NCI-H128 (cell line): ENCODE data around the gene MYO3B.
"Not testable (repeated sequence)": the region's sequence is repeated elsewhere in the genome, so short reads cannot be mapped to it uniquely, and the experiment has no call there.

ENCODE experiments used
- DNase-seq: peaks from one replicate; lab custom pipeline; 2025; ENCODE audit not compliant: unreplicated experiment; lab: John Stamatoyannopoulos, UW

MYO3B gene

DNA sequence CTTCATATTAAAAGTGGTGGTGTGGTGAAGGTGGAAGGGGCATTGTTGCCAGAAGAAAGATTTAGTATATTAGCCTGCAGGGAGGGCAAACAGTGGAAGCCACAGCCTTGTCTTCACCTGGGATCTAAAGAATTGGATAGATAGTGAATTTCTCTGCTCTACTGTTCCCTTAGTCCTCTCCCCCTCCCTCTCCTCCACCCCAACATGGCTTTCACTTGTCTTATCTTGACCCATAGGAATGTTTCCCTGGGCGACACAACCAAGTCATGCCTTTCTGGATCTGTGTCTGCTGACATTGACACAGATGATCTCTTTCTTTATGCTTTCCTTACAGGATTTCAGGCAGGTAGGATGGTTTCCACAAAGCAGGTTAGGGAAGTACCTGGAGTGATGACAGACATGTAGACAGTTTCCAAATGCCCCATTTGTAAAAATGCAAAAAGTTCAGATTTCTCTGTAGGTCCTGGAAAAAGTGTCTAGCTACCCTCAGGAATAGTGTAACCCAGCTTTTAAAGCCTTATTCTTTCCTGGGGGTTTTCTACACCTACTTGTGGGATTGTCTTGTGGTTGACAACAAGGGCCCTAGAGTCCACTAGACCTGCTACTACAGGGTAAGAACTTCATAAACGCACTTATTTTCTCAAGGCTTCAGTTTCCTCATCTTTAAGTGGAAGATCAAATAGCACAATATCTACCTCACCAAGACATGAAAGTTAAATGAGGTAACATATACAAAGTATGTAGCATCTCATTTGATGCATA lies 353.0 kb downstream of the MYO3B start:
- no peak for DNase-seq

DNA sequence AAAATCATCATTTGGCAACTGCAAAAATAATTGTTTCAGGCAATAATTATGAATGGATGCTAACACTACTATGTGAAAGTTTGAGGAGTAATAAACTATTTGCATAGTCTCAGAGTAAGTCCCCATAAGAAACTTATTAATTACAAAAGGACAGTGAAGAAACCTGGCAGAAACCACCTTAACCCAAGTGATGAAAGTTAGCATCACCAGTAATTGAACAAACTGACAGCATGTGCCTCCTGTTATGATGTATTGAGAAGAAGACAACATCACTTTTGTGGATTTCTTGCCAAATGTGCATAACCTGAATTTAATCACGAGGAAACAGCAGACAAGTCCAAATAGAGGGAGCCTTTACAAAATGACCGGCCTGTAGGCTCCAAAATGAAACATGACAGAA lies 353.9 kb downstream of the MYO3B start:
- DNase-seq = no peak

DNA sequence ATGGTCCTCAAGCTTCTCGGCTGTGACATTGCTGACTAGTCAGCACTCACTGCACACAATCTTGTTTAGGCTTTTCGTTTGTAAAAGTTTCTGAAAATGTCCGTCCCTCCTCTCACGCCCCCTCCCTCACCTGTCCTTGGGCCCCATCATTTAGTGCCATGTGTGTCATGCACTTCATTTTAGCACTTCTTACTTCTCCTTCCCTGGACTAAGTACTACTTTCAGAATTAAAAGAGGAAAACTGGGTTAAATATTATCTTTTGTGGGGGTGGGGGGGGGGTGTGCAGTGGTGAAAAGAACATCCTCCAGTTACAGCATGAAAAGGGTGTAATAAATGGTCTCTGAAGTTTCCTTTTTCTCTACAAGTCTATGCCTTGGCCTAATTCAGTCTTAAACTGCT lies 355.2 kb downstream of the MYO3B start:
- no peak for DNase-seq

DNA sequence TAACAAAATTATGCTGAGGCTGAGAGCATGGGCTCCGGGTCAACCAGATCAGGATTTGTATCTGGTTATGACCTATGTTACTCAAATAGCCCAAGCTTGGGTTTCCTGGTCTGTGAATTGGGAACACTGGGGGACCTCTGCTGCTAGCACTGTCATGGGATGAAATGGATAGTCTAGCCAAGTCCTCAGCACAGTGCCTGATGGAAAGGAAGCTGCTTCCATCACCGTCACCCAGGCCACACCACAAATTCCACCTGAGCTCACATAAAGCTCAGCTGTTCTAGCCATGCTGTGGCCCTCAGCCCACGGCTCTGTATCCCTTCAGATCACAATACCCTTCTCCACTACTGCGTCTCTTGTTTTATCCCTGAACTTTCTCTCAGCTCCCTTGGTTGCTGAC lies 357.6 kb downstream of the MYO3B start:
- no peak for DNase-seq

DNA sequence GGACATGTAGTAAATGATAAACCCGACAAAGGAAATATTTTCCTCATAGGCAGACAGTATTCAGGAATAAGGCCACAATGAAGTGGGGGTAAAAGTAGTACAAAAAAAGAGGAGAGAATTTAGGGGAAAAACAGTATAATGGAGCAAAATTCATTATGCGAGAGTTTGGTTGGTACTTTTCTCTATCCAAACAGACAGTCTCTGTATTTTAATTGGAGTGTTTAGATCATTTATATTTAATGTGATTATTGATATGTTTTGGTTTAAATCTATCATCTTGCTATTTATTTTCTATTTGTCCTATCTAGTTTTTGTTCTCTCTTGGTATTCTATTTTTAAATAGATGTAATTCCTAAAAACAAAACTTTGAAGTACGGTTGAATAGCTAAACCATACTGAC lies 366.9 kb downstream of the MYO3B start:
- DNase-seq = no peak

DNA sequence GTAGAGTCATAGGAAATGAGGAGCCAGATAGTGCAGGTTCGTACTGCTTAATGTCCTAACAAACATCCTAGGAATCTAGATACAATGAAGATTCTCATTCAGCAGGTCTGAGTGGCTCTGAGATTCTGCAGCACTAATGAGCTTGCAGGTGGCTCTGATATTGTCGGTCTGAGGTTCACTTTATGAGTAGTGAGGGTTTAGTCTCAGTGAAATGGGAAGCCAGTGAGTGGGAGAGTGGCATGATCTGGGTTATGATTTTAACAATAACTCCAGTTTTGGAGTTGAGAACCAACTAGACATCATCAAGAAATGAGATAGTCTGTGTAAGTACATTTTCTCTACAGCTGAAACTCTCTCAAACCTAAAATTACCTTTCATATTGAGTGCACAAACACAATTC lies 370.4 kb downstream of the MYO3B start:
- DNase-seq = no peak

DNA sequence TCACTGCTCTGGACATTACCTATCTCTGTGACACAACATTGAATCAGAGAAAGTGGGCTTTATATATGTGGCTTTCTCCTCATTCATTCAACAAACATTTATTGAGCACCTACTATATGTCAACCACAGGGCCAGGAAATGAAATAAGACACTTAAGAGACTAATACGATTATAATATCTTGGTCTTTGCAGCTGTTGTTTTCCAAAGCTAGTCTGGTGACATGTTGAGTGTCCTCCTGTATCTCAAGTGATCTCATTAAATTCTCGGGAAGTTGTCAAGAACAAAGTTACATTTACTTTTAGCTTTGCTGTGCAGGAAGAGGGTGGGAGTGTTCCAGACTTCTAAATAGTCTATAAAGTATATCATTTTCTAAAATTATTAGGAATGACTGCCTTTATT lies 372.6 kb downstream of the MYO3B start:
- DNase-seq = no peak

DNA sequence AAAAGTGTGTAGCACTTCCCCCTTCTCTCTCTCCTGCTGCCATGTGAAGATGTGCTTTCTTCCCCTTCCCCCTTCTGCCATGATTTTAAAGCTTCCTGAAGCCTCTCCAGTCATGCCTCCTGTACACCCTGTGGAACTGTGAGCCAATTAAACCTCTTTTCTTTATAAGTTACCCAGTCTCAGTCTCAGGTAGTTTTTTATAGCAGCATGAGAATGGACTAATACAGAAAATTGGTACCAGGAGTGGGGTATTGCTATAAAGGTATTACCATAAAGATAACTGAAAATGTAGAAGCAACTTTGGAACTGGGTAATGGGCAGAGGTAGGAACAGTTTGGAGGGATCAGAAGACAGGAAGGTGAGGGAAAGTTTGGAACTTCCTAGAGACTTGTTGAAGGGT lies 374.0 kb downstream of the MYO3B start:
- not testable (repeated sequence) for DNase-seq

DNA sequence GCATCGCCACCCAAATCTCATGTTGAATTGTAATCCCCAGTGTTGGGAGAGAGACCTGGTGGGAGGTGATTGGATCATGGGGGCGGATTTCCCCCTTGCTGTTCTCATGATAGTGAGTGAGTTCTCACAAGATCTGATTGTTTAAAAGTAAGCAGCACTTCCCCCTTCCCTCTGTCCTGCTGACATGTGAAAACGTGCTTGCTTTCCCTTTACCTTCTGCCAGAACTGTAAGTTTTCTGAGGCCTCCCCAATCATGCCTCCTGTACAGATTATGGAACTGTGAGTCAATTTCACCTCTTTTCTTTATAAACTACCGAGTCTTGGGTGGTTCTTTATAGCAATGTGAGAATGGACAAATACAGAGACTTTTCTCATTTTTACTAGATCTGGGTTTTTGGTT lies 375.8 kb downstream of the MYO3B start:
- no peak for DNase-seq

DNA sequence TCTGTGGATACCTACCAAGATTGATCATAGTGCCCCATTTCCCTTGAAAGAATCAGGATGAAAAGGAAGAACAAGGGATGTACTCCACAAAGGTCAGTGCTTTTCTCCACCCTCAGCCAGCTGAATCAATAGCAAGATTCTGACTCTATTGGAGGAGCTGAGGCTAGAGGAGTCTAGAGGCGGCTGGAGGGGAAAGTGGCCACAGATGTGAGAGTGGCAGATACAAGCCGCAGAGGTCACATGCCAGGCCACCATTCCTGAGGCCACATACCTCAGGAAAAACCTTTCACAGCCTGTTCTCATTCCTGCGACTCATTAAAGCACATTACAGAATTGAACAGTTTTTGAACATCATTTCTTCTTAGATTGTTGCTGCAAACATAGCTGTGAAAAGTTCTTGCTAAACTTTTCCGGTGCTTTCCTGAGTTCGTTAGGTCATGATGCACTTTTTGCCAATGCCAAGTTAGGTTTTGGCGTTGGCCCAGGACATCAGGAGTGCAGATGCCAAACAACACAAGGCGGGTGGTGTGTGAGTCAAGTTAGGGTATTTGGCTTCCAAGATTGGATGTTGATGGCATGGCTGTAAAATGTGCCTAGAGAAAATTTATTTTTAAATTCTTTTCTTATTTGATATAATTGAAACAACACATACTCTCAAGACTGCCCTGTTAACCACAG lies 376.5 kb downstream of the MYO3B start:
- no peak for DNase-seq

DNA sequence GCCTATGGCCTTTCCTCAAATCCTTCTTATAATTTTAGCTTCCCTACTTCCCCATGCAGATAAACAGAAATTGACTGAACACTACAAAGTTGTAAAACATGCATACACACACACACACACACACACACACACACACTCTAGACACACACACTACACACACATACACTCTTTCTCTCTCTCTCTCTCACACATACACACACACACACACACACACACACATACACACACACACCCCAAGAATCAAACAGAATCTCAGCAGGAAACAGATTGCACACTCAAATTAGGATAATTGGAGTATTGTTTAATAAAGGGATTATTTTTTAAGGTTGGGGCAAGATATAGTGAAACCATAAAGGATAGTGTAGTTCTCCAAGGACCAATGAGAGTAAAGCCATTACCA lies 385.0 kb downstream of the MYO3B start:
- no peak for DNase-seq

DNA sequence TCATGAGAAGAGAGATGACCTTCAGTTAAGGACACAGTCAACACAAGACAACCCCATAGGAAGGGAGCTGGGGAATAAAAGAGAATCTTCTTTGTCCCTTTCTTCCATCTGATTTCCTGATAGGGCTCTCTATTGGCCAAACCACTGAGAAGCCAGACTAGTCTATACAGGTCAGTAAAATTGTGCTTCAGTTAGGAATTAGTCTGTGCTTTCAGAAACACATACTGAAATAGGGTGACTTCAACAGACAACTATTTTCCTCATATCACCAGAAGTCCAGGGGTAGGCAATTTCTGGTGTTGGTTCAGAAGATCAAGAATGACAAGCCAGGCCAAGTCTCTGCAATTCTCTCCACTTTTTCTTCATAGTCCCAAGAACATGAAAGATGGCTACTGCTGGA lies 385.5 kb downstream of the MYO3B start:
- no peak for DNase-seq

DNA sequence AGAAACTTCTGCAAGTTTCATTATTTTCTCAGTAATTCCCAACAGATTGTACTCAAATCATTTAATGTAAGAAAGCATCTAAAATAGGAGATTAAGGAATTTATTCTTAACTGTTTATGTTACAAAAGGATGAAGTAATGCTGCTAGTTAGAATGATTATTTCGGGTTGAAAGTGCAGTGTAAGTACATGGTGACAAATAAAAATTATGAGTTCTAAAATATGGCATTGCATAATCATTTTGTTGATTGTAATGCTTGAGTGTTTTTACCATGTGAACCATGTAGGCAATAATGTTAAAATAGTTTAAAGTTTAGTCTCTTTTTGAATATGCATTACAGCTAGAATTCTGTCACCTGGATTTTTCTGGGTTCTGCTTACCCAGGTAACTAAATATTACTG lies 388.2 kb downstream of the MYO3B start:
- DNase-seq = no peak

DNA sequence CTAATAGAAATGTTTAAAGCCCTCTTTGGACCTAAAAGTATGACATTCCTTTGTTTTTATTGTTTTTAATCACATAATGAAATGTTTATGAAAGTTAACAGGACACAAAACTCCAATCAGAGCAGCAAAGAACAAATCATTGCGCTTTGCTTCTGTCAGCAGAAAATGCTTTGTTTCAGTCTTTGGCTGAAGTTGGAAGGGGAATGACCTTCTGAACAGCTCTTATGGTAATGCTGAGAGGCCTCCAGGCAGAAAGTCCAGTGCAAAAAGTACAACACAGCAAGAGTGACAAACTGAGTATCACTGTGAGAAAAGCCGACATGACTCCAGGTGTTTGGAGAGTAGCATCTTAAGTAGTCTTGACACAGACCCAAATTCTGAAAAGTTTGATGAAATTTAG lies 389.5 kb downstream of the MYO3B start:
- no peak for DNase-seq

DNA sequence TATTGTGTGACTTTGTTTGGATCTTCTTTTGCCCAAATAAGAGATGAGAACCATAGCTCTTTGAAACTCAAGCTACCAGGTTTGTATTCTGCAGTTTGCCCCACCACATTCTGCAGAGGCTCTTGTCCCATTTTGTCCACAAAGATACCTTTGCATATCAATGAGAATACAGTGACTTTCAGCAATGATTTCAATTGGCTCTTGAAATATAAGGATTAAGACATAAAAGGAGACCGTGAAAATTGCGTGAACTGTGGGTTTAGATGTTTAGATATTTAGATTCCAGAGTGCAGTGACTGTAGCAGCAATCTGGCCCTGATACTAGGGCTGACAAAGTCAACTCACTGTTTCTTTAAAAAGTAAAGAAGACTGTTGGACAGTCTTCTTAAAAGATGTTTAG lies 390.6 kb downstream of the MYO3B start:
- no peak for DNase-seq

DNA sequence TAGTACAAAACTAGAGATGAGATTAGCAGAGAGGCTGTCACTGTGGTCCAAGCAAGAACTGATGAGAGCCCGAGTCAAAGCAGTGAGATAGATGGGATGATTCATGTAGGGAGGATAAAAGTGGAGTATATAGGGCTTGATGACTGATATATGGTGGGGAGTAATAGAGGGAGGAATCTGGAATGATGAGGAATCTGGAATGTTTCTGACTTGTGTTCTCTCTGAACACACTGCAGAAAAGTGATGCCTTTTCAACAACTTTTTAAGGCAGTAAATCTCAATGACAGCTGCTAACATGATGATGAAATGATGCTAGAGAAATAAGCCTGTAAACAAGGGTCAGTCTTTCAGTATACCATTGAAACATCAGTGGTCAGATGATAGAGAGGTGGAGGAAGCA lies 393.7 kb downstream of the MYO3B start:
- DNase-seq = no peak

DNA sequence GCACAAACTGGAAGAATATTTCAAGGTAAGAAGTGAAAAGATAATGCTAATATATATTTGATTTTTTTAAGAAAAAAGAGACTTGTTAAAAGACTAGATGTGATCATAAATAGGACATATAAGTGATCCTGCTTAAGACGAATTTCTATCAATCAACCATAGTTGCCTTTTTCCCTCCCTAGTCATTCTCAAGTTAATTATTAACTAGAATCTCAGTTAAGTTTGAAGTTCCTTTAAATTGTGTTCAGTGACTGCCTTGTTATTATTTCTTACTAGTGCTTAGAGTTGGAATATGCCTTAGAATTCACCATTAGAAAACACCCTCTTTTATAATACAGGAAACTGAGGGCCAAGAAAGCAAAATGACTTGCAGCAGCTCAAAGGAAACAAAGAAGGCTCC lies 395.7 kb downstream of the MYO3B start:
- no peak for DNase-seq

DNA sequence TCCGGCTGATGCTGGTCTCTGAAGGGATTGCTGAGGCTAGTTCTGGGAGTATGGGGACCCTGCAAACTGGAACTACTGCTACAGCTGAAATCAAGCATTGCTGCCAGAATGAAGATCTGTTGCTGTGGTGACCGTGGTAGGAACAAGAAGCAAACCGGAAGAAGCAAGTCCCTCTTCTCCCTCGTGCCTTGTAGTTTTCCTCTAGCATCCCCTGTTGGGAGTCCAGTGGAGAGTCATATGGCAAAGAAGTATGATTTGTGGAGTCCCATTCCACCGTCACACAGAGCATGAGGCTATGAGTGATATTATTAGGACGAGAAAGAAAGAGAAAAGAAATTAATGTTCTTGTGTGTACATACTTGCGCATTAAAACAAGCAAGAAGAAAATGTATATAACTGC lies 398.3 kb downstream of the MYO3B start:
- no peak for DNase-seq

DNA sequence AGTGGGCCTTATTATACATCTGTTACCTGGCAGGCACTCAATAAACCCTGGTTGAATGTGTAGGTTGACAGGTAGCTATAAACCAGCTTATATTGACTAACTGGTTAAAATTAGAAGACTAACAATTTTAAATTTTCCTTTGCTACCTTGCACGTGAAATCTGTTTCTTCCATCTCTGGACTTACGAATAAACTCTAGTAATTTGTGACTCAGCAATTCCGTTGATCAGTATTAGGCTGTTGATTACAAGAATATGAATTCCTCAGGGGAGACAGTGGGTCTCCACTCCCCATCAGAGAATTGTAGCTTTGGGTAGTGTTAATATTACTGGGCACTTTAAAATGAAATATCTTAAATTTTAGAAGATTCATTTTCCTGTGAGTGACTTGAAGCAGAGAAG lies 399.4 kb downstream of the MYO3B start:
- no peak for DNase-seq

DNA sequence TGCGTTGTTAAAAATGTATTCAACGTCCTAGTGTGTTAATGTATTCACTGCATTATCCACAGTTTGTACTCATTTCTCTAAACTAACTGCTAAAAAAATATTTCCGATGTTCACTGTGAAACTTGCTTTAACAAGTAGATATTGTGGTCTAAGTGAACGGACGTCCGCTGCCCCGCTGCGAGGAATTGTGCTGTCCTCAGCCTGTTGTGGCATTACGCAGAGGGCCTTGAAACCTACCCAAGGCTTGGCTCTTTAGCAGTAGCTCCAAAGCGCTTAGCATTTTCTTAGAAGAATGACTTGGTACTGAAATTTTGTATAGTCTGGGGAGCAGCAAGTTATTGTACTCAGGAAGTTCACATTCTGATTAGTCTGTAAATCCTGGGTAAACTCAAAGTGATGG lies 400.7 kb downstream of the MYO3B start:
- no peak for DNase-seq

DNA sequence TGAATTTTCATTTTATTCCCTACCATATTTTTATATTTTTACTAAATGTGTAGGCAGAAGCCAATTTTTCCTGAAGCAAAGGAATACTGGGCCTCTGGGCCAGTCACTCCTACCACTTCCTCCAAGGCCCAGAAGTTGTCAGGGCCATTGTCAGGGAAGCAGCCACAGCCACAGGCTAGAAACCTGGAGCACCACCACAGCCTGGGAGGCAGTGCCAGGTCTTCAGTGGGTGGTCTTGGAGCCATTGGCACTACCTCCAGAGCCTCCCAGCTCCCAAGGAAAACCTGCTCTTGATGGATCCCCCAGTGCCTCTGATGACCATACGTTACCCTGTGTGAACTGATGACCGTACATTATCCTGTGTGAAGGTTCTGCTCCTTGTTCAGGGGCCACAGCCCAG lies 401.6 kb downstream of the MYO3B start:
- DNase-seq = no peak

DNA sequence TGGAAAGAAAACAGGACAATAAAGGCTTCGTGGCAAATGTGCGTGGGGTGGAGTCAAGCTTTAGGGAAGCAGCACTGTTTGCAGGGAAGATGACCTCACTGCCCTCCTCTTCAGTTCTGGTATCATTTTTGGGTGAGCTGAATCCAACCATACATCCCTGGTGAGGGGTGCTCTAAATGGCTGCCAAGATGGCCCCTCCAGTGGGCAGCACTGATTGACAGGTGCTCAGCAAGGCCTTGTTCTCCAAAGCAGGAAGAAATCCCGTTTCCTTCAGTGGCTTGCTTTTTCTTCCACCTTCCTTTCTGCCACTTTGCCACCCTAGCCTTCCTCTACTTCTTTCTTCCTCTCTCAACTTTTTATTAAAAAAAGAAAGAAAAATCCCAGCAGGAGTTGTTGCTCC lies 404.4 kb downstream of the MYO3B start:
- DNase-seq = no peak
